ENCODE results near the gene DCST2. TPM values are rescaled to one million over a fixed set of nuclear protein-coding genes. Genes with fewer than 3 reads are reported as not detected.

Gene DCST2
- total RNA-seq, 2 donors from 2014 or later: 0.33 to 1.8 TPM

GRCh38 chr1:155069551-155070157, 36.1 kb upstream of the DCST2 start:
- intact Hi-C loops (cut with DNase I): no loop called here
- H3K27me3 ChIP-seq: no peaks in the 10 kb centered on the region
- no peak for TF ChIP-seq POLR2A (IDR thresholded peaks at IDR 0.05)
- TF ChIP-seq, protein P1, sequence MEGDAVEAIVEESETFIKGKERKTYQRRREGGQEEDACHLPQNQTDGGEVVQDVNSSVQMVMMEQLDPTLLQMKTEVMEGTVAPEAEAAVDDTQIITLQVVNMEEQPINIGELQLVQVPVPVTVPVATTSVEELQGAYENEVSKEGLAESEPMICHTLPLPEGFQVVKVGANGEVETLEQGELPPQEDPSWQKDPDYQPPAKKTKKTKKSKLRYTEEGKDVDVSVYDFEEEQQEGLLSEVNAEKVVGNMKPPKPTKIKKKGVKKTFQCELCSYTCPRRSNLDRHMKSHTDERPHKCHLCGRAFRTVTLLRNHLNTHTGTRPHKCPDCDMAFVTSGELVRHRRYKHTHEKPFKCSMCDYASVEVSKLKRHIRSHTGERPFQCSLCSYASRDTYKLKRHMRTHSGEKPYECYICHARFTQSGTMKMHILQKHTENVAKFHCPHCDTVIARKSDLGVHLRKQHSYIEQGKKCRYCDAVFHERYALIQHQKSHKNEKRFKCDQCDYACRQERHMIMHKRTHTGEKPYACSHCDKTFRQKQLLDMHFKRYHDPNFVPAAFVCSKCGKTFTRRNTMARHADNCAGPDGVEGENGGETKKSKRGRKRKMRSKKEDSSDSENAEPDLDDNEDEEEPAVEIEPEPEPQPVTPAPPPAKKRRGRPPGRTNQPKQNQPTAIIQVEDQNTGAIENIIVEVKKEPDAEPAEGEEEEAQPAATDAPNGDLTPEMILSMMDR (IDR thresholded peaks at IDR 0.05): no peak
- H3K4me3 ChIP-seq: no peak overlapping the region
- H3K27ac ChIP-seq: no peak overlapping the region
- H3K4me1 ChIP-seq: peaks cover 21% of the 10 kb centered on the region
- ATAC-seq: no peak
- H3K36me3 ChIP-seq (replicated peaks in 1 of 2; ENCODE audit: insufficient read depth in 1 of 2, low read depth in 2 of 2): no peaks in the 10 kb centered on the region
- WGBS, 2 donors: 76 to 100% methylated on average over 2 to 7 of the region's 7 CpGs
- DNase-seq: no peak
- no peaks in the 10 kb centered on the region for H3K9me3 ChIP-seq

GRCh38 chr1:155068599-155068998, 35.0 kb upstream of the DCST2 start:
- ATAC-seq (no peak), DNase-seq (no peak)
- no peak for TF ChIP-seq POLR2A (IDR thresholded peaks at IDR 0.05)
- TF ChIP-seq, protein P1 (IDR thresholded peaks at IDR 0.05): no peak
- no peaks in the 10 kb centered on the region for H3K9me3 ChIP-seq
- H3K4me3 ChIP-seq: no peak overlapping the region
- no peaks in the 10 kb centered on the region for H3K27me3 ChIP-seq
- intact Hi-C loops (cut with DNase I): no loop called here
- no peak overlapping the region for H3K27ac ChIP-seq
- no peaks in the 10 kb centered on the region for H3K36me3 ChIP-seq (replicated peaks in 1 of 2; ENCODE audit: insufficient read depth in 1 of 2, low read depth in 2 of 2)
- WGBS, 2 donors: 90 to 92% methylated on average over 3 of the region's 3 CpGs
- H3K4me1 ChIP-seq: peaks cover 28% of the 10 kb centered on the region

DNA sequence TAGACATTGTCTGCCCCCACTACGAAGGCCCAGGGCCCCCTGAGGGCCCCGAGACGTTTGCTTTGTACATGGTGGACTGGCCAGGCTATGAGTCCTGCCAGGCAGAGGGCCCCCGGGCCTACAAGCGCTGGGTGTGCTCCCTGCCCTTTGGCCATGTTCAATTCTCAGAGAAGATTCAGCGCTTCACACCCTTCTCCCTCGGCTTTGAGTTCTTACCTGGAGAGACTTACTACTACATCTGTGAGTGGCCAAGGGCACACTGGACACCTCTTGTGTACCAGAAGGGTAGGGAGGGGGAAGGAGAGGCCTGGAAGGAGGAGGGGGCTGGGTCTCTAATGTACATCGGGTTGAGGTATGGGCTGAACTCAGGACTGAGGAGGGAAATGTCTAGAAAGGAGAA, 33.2 kb upstream of the DCST2 start:
- H3K36me3 ChIP-seq (replicated peaks in 1 of 2; ENCODE audit: insufficient read depth in 1 of 2, low read depth in 2 of 2): no peaks in the 10 kb centered on the region
- no peak overlapping the region for H3K27ac ChIP-seq
- H3K4me3 ChIP-seq: no peak overlapping the region
- no peaks in the 10 kb centered on the region for H3K27me3 ChIP-seq
- ATAC-seq: no peak
- H3K9me3 ChIP-seq: no peaks in the 10 kb centered on the region
- WGBS, 2 donors: 71 to 82% methylated on average over 1 to 8 of the region's 8 CpGs
- TF ChIP-seq POLR2A (IDR thresholded peaks at IDR 0.05): no peak
- TF ChIP-seq, protein P1 (IDR thresholded peaks at IDR 0.05): no peak
- intact Hi-C loops (cut with DNase I): no loop called here
- peaks cover 45% of the 10 kb centered on the region for H3K4me1 ChIP-seq
- no peak for DNase-seq

GRCh38 chr1:155064832-155065429, 31.4 kb upstream of the DCST2 start:
- no peaks in the 10 kb centered on the region for H3K9me3 ChIP-seq
- intact Hi-C loops (cut with DNase I): no loop called here
- DNase-seq (no peak), ATAC-seq (no peak)
- 38 to 42% methylated on average over 5 of the region's 5 CpGs for WGBS, 2 donors
- H3K4me1 ChIP-seq: peaks cover 37% of the 10 kb centered on the region
- TF ChIP-seq, protein P1 (IDR thresholded peaks at IDR 0.05): no peak
- no peak for TF ChIP-seq POLR2A (IDR thresholded peaks at IDR 0.05)
- H3K4me3 ChIP-seq: no peak overlapping the region
- no peak overlapping the region for H3K27ac ChIP-seq
- no peaks in the 10 kb centered on the region for H3K27me3 ChIP-seq
- H3K36me3 ChIP-seq (replicated peaks in 1 of 2; ENCODE audit: insufficient read depth in 1 of 2, low read depth in 2 of 2): no peaks in the 10 kb centered on the region

Measured in body of pancreas (tissue), 4 donors.